GM19455 (cell line): ENCODE results near the gene USP11.

Experiments
- ATAC-seq: cut with Tn5 transposase; IDR thresholded peaks from one replicate; pipeline ENCODE4 v1.9.1; 2021; ENCODE audit not compliant: unreplicated experiment

Gene USP11

GRCh38 chrX:47202877-47203276 is 29.9 kb upstream of the USP11 start:
- ATAC-seq, result no peak

- no peak for ATAC-seq
These were observed 27.8 kb upstream of the USP11 start for GRCh38 chrX:47204970-47205369.

GRCh38 chrX:47206316-47206715 is 26.5 kb upstream of the USP11 start:
- ATAC-seq, result no peak

- no peak for ATAC-seq
These were observed 24.7 kb upstream of the USP11 start for GRCh38 chrX:47208108-47208507.

- ATAC-seq, result no peak
These were observed 23.1 kb upstream of the USP11 start for GRCh38 chrX:47209508-47210238.

- no peak for ATAC-seq
These were observed 22.0 kb upstream of the USP11 start for GRCh38 chrX:47210661-47211425.

GRCh38 chrX:47212381-47213293 is 20.2 kb upstream of the USP11 start:
- no peak for ATAC-seq

GRCh38 chrX:47214435-47215077 is 18.3 kb upstream of the USP11 start:
- no peak for ATAC-seq

- no peak for ATAC-seq
These were observed 17.4 kb upstream of the USP11 start for GRCh38 chrX:47215291-47215900.

GRCh38 chrX:47216393-47216925 is 16.4 kb upstream of the USP11 start:
- no peak for ATAC-seq

GRCh38 chrX:47217121-47217851 is 15.5 kb upstream of the USP11 start:
- no peak for ATAC-seq

GRCh38 chrX:47217852-47218279 is 14.9 kb upstream of the USP11 start:
- peak; percentile 83 for ATAC-seq

- peak; percentile 50 for ATAC-seq
These were observed 14.4 kb upstream of the USP11 start, which contains the start of gene CDK16 for GRCh38 chrX:47218280-47218919. CDK16 (plus strand) TSS chrX:47218681; CDS start chrX:47223558, 4,877 bp downstream.

- ATAC-seq, result no peak
These were observed 13.6 kb upstream of the USP11 start for GRCh38 chrX:47218920-47219815.

GRCh38 chrX:47221756-47222155 is 11.1 kb upstream of the USP11 start:
- no peak for ATAC-seq

GRCh38 chrX:47222751-47223350 is 10.0 kb upstream of the USP11 start:
- ATAC-seq, result no peak

GRCh38 chrX:47223476-47224250 is 9.1 kb upstream of the USP11 start:
- ATAC-seq, result no peak
